Pulmonary artery endothelial cell (primary cell): ENCODE measurements around the gene SHKBP1. TPM values are rescaled to one million over a fixed set of nuclear protein-coding genes. Genes with fewer than 3 reads are reported as not detected.
"Not testable (repeated sequence)": the region's sequence is repeated elsewhere in the genome, so short reads cannot be mapped to it uniquely, and the experiment has no call there.

Experiments
- DNase-seq: peaks from one replicate; pipeline ENCODE4 v3.0.0-alpha.2; 2011; ENCODE audit warnings: low read depth, low spot score
- total RNA-seq: library from RNA; depleted of rRNA; stranded (reverse); fragments of >200 nt; gene quantifications from 2 replicates; pipeline ENCODE4 v1.2.3, GENCODE V29; 2014

The SHKBP1 gene
- total RNA-seq, 1 donor from 2014 or later = 29.5 TPM

- DNase-seq = no peak
These were observed 22.5 kb upstream of the SHKBP1 start for GRCh38 chr19:40553885-40554857.

GRCh38 chr19:40555978-40556689 is 20.5 kb upstream of the SHKBP1 start:
- no peak for DNase-seq

GRCh38 chr19:40556953-40557530 is 19.6 kb upstream of the SHKBP1 start:
- no peak for DNase-seq

GRCh38 chr19:40559394-40559793 is 17.3 kb upstream of the SHKBP1 start:
- no peak for DNase-seq

- no peak for DNase-seq
These were observed 16.6 kb upstream of the SHKBP1 start for GRCh38 chr19:40560092-40560507.

GRCh38 chr19:40561947-40562346 is 14.7 kb upstream of the SHKBP1 start:
- DNase-seq = no peak

GRCh38 chr19:40564535-40564934 is 12.1 kb upstream of the SHKBP1 start:
- not testable (repeated sequence) for DNase-seq

GRCh38 chr19:40565355-40565754 is 11.3 kb upstream of the SHKBP1 start:
- no peak for DNase-seq

- no peak for DNase-seq
These were observed 10.7 kb upstream of the SHKBP1 start for GRCh38 chr19:40565910-40566495.

- no peak for DNase-seq
These were observed 9.5 kb upstream of the SHKBP1 start for GRCh38 chr19:40567040-40567749.

- DNase-seq = no peak
These were observed 8.8 kb upstream of the SHKBP1 start for GRCh38 chr19:40567750-40568494.

GRCh38 chr19:40570313-40571004 is 6.2 kb upstream of the SHKBP1 start:
- peak; percentile 99 for DNase-seq

- DNase-seq = no peak
These were observed 5.7 kb upstream of the SHKBP1 start for GRCh38 chr19:40571005-40571318.

- DNase-seq = no peak
These were observed 4.7 kb upstream of the SHKBP1 start for GRCh38 chr19:40571831-40572495.

- DNase-seq = no peak
These were observed 1.3 kb upstream of the SHKBP1 start for GRCh38 chr19:40575326-40575725.

GRCh38 chr19:40576151-40576584 is 505 bp upstream of the SHKBP1 start:
- no peak for DNase-seq

- DNase-seq = no peak
These were observed 1.8 kb downstream of the SHKBP1 start for GRCh38 chr19:40578442-40578908.

- no peak for DNase-seq
These were observed 3.9 kb downstream of the SHKBP1 start for GRCh38 chr19:40580619-40581018.

GRCh38 chr19:40581531-40581930 is 4.9 kb downstream of the SHKBP1 start:
- no peak for DNase-seq
